DMS 273 treated with DMSO at 0.1 percent for 48 hours (cell line): ENCODE data around the gene GABRG3.

Experiments
- DNase-seq: peaks from one replicate; lab custom pipeline; 2025; lab: John Stamatoyannopoulos, UW

GABRG3 gene

DNA sequence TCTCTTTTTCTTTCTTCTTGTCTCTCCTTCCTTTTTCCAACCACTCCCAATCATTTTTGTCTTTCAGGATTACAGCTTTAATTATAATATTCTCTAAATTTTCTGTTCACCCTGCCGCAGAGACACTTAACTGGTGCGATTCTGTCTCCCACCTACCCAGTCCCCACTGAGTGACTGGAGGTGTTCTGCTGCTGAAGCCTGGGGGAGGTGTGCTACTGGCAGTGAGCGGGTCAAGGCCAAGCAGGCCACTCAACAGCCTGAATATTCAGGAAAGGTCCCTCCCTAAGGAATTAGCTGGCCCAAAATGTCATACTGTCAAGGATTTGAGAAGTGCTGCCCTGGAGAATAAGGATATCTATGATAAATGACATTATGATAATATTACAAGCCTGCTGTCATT is 126.5 kb downstream of the GABRG3 start:
- DNase-seq, result no peak

DNA sequence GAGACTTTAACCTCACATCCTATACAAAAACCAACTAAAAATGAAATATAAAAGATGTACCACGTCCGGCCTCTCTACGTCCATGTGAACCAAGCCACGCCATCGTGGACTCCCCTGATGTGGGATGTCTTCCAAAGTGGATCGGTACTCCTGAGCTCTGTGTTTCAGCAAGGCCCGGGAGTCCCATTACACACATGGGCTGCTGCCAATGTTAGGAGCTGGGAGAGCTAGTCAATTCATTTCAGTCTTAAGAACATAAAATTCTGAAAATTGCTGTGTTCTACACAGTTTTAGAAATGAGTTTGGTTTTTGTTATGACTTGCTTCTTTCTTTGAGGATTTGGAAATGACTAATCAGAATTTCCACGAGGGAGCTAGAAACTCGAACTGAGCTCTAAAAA is 131.0 kb downstream of the GABRG3 start:
- DNase-seq, result no peak

DNA sequence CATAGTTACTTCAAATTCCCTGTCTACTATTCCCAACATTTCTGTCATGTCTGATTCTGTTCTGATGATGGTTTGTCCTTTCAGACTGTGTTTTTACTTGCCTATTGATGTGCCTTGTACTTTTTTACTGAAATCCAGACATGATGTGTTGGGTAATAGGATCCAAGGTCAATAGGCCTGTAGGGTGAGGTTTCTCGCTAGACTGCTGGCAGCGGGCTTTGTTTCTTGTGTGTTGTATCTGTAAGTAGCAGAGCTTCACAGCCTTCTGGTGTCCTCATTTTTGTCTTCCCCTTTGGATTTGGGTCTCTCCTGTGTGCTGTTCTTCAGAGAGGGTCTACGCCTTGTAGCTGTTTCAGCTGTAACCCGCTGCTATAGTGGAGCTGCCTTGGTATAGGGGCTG is 140.3 kb downstream of the GABRG3 start:
- no peak for DNase-seq

DNA sequence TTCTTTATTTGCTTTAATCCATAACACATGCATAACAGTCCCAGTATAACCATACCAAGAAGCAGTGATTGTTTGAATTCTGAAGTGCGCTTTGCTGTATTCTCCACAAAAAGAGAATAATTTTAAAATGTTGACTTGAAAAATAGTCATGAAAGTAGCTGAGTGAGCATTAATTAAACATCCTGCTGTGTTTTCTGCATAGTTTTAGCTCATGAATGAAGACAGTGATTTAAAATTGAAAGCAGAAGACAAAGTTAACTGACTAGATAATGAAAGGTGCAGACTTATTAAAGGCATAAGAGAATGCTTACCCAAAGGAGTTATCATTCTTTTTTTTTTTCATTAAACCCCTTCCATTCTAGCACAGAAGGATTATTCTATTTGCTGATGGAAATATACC is 143.5 kb downstream of the GABRG3 start:
- DNase-seq, result no peak

DNA sequence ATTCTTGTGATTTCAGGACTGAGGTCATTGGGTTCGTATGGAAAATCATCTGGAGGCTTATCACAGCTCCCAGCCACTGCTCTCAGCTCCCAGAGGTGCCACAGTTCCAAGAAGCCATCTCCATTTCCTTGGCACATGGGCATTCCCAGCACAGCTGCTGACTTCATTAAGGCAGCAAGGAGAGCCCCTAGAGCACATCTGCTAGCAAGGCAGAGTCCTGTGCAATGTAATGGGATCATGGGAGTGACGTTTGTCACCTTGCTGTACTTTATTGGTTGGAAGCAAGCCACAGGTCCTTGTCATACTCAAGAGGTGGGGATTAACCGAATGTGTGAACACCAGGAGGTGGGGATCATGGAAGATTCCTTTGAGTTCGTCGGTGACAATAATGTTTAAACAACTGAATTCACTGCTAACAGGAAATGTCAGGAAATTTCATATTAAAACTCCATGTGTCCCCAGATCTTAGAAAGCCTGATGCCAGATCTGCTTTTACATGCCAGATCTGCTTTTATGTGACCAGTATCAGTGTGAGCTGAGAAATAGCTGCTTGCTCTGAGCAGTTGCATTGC is 148.8 kb downstream of the GABRG3 start:
- no peak for DNase-seq

DNA sequence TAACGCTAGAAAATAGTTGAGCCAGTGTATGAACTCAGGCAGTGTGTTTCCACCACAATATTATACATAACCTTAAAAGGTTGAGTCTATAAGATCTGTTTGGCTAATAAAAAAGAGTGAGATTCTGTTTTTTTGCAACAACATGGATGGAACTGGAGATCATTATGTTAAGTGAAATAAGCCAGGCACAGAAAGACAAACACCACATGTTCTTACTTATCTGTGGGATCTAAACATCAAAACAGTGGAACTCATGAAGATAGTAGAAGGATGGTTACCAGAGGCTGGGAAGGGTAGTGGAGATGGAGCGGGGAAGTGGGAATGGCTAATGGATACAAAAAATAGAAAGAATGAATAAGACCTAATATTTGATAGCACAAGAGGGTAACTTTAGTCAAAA is 150.7 kb downstream of the GABRG3 start:
- DNase-seq, result no peak

DNA sequence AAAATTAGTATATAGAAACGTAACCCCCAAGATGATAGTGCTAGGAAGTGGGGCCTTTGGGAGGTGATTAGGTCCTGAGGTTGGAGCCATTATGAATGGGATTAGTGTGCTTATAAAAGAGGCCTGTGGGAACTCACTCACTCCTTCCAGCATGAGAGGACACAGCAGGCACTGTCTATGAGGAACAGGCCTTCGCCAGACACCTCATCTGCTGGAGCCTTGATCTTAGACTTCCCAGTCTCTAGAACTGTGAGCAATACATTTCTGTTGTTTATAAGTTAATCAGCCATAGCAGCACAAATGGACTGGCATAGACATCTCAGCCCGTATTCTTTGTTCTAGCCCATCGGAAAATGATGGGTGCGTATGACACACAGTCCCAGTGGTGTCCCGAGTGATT is 152.3 kb downstream of the GABRG3 start:
- DNase-seq, result no peak

DNA sequence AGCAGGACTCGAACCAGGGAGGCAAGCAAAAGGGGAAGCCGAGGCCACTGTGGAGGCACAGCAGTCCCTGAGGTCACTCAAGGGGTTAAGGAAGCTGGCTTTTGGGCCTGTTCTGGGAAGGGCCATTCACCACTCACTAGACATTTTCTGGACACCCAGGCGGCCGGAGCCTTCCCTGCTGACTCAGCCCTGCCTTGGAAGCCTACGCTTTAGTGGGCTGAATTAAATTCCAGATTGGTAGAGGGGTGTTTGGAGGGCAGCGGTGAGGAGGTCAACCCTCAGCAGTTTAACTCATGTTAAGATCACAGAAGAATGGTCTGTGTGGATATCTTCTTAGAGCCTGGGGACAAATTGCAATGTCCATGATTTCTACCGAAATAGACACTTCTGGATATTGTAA is 152.8 kb downstream of the GABRG3 start:
- no peak for DNase-seq

DNA sequence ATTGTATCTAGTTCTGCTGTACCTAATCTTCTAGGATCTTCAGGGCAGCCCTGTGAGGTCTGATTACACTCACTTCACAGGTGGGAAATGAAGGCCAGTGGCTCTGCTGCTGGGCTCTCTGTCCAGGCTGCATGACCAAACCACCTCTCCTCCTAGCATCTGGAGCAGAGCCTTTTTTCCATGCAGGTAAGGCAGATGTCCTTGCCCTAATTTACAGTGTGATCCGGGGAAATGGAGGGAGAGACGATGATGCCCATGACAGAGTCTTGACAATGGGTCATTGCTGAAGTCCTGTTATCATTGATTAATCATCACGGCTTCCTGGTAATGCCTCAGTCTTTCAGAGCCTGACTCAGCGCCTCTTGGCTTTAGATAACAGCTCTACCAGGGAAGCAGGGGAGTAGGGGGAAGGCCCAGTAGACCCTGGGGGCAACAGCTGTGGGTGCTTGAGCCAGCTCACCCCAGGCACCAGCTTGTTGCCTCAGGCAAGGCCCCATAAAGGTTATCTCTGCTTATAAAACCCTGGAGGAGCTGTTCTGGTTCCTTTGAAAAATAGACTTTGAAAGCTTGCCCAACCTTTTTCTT is 153.4 kb downstream of the GABRG3 start:
- DNase-seq, result no peak

DNA sequence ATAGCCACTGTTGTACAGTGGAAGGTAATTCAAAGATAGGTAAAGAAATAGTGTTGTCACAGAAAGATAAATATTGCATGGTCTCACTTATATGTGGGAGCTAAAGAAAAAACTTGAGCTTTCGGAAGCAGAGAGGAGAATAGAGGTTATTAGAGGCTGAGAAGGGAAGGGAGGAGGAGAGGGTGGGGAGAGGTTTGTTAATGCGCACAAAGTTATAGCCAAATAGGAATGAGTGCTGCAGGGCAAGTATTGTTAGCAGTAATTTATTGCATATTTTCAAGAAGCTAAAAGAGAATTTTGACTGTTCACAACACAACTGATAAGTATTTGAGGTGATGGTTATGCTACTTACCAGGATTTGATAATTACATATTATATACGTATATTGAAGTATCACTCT is 154.2 kb downstream of the GABRG3 start:
- DNase-seq, result no peak

DNA sequence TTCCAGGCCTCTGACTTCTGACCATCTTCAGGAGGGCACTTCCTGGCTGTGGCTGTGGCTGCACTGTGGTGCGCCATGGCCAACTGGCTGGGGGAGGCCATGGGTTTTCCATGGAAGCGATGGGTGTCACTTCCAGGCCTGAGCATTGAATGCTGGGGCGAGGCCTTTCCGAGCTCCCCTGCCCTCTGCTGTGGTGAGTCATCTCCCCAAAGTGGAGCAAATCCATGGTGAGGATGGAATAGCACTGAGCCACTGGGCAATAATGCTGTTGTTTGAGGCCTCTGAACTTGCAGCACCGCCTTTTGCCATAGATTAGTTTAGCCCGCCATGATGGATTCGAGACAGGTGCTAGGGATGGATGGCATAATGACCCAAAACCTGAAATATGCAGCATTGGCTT is 155.5 kb downstream of the GABRG3 start:
- no peak for DNase-seq

DNA sequence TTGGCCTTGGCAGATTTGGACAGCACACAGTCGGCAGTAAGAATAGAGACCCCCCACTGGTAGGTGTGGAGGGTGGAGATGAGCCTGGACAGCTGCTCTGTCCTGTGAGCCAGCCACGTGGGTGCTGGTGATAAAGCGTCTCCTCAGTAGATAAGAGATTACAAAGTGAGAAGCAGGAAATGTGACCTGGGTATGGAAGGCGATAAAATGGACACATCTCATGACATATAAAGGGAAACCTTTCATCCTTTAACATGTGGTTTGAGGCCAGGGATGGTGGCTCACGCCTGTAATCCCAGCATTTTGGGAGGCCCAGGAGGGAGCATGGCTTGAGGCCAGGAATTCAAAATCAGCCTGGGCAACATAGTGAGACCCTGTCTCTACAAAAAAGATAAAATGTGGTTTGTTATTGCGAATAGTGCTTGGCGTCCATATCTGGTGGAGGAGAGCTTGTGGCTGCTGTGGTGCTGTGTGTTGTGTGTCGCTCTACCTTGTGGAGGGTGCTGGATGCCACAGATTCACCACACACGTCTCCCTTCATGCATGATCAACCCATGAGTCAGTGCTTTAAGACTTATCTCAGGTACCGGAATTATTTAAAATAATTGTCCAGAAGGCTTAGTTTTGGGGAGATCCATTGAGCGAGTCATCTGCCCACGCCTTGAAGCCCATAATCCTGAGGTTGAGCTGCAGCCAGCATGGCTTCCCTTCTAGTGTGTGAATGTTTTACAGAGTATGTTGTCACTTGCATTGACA is 157.0 kb downstream of the GABRG3 start:
- DNase-seq, result no peak

DNA sequence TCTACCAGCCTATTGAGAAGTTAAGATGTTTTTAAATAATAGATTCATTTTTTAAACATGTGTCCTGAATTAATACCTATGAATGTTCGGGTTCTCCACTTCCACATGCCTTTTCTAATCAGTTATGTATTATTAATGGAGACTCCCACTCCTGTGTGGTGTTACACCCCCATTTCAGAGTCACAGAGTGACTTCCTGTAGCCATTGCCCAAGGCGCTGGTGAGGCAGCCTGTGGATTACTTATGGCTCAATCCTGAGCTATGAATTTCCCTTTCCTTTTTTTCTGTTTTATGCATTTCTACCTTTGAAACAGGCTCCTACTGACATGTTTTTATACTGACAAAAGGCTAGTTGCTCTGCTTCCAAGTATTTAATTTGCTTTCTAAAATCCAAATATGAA is 162.3 kb downstream of the GABRG3 start:
- DNase-seq, result no peak

DNA sequence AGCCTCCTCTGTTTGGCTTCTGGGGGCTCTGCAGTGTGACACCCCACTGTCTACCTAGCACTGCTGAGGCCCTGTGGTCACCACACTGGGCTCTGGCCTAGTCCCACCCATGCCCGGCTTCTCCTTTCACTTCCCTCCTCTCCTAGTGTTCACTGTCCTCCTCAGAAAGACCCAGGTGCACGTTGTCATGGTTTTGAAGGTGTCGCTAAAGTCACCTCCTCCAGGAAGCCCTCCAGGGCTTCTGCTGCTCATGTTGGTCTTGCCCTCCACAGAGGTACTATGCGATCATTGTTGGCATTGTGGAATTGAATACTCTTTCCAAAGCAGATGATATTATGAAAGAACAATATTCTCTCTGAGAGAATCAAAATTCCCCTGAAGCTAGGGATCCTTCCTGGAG is 163.5 kb downstream of the GABRG3 start:
- DNase-seq, result no peak

DNA sequence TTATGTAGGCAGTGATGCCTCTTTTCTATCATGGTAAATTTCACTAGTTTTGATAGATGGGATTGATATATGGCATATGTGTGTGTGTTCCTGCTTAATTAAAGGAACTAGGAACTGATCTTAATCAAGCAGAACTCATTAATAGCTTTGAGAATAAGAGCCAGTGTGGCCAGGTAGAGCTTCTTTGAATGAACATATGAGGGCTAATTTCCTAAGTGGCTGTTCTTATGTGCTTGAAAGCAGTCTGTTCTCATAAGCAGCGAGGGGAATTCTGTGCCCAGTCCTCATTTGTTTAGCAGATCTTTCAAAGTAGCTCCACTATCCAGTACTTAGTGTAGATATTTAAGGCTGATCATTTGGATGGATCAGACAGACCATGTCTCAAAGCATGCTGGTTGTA is 164.2 kb downstream of the GABRG3 start:
- DNase-seq, result no peak

DNA sequence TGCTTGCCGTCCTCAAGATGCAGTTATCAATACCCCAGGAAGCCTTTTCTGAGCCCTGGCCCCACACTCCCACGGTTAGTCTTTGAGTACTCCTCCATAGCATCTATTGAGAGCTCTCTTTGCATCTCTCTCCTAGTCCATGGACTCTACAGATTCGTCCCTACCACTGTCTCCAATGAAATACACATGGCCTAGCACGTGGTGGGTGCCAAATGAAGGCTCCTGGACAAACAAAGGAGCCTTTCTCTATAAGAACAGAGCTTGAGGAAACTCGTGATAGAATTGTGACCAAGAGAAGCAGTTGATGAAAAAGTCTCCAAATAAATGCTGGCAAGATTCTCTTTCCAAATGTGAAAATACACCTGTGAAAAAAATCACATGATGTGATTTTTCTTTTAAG is 166.1 kb downstream of the GABRG3 start:
- DNase-seq, result no peak

DNA sequence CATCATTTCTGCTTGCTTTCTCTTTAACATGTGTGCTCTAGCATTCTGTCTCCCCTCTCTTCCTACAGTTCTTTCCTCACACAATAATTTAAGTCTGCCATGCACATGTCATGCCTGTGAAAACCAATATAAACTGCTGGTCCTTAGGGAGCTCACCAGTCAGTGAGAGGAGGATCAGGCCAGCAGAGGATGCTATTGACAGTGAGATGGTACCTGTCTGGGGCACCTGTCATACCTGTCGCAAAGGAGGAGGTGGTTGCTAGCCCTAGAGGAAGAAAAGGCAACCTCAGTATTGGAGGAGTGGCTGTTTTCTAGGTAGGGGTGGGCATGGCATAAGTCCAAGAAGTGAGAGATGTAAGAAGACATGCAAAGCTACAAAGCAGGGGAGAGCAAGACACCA is 194.6 kb downstream of the GABRG3 start:
- no peak for DNase-seq

DNA sequence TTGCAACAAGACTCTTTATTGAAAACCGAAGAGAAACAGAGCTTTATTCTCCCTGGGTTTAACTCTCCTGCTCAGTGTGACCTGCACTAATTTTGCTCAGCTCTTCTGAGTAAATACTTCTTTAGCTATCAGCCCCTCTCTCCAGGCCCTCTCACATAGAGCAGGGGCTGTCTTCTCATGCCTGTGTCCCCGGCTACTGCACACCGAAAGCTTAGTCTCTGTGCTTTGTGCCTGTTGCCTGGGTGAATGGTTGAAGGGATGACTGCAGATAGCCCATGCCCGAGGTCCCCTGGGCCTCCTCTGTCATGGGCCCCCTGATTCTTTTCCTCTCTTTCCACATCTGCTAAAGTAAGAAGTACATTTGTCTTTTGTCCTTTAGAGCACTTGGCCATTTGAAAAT is 195.9 kb downstream of the GABRG3 start:
- no peak for DNase-seq

DNA sequence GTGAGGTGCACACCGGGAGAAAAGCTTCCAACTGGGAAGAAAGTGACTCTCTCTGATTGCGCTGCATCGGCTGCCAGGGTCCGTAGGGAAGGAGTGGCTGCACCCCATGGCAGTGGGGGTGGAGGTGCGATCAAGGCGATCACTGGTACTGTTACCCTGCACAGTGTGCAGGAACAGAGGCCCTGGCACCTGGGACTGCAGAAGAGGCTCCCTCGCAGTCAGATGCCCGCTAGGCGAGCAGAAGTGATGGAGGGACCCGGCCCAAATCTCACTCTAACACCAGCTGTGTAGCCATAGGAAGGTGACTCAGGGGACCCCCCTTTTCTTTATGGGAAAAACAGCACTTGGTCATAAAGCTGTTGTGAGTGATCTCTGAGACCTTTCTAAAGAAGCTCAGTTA is 196.8 kb downstream of the GABRG3 start:
- DNase-seq, result no peak

DNA sequence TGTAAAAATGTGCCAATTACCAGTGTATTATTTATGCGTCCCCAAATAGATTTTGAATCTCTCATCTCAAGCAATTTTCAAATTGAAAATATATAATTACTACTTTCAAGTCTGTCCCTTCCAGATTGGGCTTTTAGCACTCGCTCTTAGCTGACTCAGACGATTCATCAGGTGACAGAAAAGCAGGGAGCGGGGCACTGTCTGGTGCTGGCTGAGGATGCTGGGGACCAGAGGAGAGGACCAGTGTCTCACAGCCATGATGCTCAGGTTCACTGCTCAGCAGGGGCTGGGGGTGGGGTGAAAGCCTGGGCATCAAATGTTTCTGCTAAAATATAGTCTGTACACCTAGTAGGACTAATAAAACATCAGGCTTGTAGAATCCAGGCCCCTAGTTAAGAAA is 199.9 kb downstream of the GABRG3 start:
- no peak for DNase-seq

DNA sequence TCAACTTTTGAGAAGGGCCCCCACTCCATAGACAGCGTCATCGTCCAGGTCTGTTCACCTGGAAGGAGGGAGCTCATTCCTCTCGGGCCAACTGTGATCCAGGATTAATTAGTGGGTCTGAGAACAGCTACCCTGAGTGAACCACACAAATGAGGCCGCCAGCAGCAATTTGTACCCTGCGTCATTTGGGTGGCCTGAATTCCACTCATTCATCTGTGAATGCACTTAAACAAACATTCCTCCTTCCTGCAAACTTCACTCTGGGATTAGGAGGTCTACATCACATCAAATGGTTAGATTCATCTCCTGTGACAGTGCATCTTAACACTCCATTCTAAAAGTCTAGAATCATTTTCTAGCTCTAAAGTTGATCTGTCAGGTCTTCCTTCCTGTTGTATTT is 201.8 kb downstream of the GABRG3 start:
- DNase-seq, result no peak

DNA sequence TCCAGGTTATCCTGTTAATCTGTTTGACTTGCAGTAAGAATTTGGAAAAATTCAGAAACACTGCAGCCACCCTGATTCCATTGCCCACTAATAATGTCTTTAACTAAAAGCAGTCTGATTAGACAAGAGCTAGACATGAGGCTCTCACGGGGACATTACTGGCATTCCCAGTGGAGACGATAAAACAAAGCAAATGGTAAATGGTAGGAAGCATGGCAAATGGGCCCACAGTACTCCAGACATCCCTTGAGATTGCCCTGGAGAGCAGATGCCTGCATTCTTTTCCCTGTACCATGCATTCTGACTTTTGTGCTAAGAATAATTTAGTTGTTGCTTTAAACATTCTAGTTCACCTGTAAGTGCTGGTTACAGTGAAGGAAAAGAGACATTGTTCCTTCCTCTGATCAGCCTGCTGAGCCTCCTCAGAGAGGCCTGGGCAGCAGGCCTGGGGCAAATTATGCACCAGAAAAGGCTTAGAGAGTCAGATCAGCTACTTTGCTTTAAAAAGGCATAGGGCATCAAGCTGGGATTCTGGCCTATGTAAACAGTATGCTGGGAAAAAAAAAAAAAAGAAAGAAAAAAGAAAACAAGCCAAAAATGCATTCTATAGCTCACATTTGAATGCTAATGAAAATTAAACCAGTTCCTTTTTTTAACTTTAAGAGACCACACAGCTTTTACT is 204.6 kb downstream of the GABRG3 start:
- DNase-seq, result no peak

DNA sequence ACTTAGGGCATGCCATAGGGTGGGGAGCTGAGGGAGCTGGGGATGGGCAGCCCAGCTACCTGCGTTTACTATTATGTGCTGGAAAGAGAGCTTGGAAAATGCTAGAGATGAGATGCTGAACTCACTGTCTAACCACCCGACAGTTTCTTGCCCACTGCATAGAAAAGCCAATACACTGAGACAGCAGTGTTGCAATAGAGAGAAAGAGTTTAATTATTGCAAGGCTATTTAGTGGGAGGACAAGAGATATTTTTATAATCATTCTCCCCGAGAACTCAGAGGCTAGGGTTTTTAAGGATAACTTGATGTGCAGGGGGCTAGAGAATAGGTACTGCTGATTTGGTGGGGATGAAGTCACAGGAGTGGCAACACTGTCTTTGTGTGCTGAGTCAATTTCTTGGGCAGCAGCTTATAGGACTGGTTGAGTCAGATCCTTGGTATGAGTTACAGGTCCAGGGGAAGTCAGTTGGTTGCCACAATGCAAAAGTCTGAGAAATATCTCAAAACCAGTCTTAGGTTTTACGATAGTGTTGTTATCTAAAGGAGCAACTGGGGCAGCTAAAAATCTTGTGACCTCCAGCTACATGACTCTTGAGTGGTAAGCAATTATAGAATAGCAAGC is 205.9 kb downstream of the GABRG3 start:
- DNase-seq, result no peak
